GM12873 (cell line): ENCODE measurements around the gene RCAN2.

Experiments used
- TF ChIP-seq, protein P1 (sequence below): IDR thresholded peaks from 2 replicates; pipeline ENCODE4 v1.5.1; 2012; ENCODE audit warnings: low read depth, mild to moderate bottlenecking, moderate library complexity, low read length, control low read depth; ENCODE audit not compliant: insufficient read depth; ENCODE audit errors: missing control alignments

Gene RCAN2

GRCh38 chr6:46287043-46287442 is 204.2 kb downstream of the RCAN2 start:
- TF ChIP-seq, protein P1, sequence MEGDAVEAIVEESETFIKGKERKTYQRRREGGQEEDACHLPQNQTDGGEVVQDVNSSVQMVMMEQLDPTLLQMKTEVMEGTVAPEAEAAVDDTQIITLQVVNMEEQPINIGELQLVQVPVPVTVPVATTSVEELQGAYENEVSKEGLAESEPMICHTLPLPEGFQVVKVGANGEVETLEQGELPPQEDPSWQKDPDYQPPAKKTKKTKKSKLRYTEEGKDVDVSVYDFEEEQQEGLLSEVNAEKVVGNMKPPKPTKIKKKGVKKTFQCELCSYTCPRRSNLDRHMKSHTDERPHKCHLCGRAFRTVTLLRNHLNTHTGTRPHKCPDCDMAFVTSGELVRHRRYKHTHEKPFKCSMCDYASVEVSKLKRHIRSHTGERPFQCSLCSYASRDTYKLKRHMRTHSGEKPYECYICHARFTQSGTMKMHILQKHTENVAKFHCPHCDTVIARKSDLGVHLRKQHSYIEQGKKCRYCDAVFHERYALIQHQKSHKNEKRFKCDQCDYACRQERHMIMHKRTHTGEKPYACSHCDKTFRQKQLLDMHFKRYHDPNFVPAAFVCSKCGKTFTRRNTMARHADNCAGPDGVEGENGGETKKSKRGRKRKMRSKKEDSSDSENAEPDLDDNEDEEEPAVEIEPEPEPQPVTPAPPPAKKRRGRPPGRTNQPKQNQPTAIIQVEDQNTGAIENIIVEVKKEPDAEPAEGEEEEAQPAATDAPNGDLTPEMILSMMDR: no peak

DNA sequence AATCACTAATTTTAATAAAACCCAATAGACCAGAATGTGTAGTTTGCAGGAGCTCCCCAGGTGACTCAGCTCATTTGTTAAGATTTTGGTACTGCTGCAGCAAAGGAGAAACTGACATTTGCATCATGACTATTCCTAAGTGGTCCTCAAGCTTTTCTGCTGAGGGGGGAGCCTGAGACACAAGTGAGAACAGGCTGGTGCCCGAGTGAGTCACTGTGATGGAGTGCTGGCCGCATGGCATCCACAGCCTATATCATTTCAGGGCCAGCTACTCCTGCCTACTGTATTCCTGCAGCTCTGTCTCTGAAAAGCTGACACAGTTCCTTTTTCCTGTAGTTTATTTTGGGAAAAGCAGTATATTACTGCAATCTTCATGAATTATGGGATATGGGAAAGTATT is 206.8 kb downstream of the RCAN2 start:
- TF ChIP-seq, protein P1: no peak

GRCh38 chr6:46281110-46281509 is 210.1 kb downstream of the RCAN2 start:
- TF ChIP-seq, protein P1: no peak

- TF ChIP-seq, protein P1: no peak
These were observed 211.4 kb downstream of the RCAN2 start for GRCh38 chr6:46279874-46280273.

DNA sequence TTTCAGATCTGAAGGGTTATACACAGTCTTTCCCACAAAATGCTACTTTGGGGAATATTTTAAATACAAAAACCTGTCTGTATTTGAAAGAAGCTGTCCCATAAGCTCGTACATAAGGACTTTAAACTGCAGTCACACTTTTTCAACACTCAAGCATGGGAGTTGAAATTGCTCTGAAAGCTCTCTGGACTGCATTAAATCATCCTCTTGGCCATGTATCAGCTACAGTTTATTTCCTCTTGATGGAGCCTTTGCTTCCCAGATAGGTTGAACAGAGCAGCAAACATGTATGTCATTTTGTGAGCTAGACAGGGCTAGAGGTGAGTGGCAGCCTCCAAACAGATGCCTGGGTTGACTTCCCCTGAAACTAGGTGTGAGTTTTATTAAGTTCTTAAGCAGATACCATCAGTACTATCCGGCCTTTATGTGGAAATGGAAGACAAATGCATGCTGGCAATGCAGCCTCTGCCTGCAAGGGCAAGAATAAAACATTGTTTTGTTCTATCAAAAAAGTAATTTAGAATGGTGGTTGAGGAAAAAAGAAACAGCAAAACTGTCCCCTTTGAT is 214.6 kb downstream of the RCAN2 start:
- TF ChIP-seq, protein P1: no peak

GRCh38 chr6:46274502-46274901 is 216.7 kb downstream of the RCAN2 start:
- TF ChIP-seq, protein P1: no peak

DNA sequence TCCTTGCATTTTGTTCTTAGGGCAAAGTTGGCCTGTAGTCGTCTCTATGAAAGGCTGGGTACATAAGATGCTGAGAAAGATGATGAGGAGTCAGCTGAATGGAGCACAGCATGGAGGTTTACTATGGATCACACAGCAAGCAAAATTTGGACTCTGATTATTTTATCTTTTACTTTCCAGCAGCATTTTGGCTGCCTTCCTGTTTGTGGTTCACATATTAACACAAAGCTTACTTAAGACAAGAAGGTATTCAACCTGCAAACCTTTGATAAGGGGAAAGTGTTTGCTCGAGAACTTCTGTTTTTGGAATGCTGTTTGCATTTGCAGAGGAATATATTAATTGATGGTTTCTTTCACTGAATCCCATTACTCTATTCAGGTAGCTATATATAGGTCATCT is 217.3 kb downstream of the RCAN2 start:
- TF ChIP-seq, protein P1: no peak
